Amniotic epithelial cell (primary cell): ENCODE data around the gene INVS.
"Not testable (repeated sequence)": the region's sequence is repeated elsewhere in the genome, so short reads cannot be mapped to it uniquely, and the experiment has no call there.

ENCODE experiments used
- DNase-seq: peaks from one replicate; pipeline ENCODE4 v3.0.0-alpha.2; 2010; ENCODE audit warnings: low read depth

INVS gene

GRCh38 chr9:100125236-100125635, 26.2 kb downstream of the INVS start:
- DNase-seq = no peak

GRCh38 chr9:100125910-100126309, 26.9 kb downstream of the INVS start:
- no peak for DNase-seq

GRCh38 chr9:100126423-100126822, 27.4 kb downstream of the INVS start:
- no peak for DNase-seq

GRCh38 chr9:100129772-100130171, 30.7 kb downstream of the INVS start:
- no peak for DNase-seq

- DNase-seq = no peak
These were observed 32.2 kb downstream of the INVS start for GRCh38 chr9:100131216-100131615.

GRCh38 chr9:100131875-100132430, 32.9 kb downstream of the INVS start:
- DNase-seq = no peak

GRCh38 chr9:100134731-100135130, 35.7 kb downstream of the INVS start:
- no peak for DNase-seq

- peak; percentile 17 for DNase-seq
These were observed 37.8 kb downstream of the INVS start for GRCh38 chr9:100136799-100137198.

- not testable (repeated sequence) for DNase-seq
These were observed 41.3 kb downstream of the INVS start for GRCh38 chr9:100140303-100140702.

- DNase-seq = not testable (repeated sequence)
These were observed 42.8 kb downstream of the INVS start for GRCh38 chr9:100141862-100142261.

GRCh38 chr9:100145167-100145934, 46.3 kb downstream of the INVS start:
- DNase-seq = not testable (repeated sequence)

GRCh38 chr9:100145976-100146375, 46.9 kb downstream of the INVS start:
- not testable (repeated sequence) for DNase-seq

GRCh38 chr9:100150214-100150613, 51.2 kb downstream of the INVS start:
- DNase-seq = no peak

- DNase-seq = peak; percentile 92
These were observed 61.0 kb downstream of the INVS start for GRCh38 chr9:100160021-100160420.

- peak; percentile 71 for DNase-seq
These were observed 68.1 kb downstream of the INVS start for GRCh38 chr9:100167176-100167575.

- DNase-seq = peak; percentile 44
These were observed 69.0 kb downstream of the INVS start for GRCh38 chr9:100167915-100168654.

GRCh38 chr9:100170085-100170484, 71.0 kb downstream of the INVS start:
- DNase-seq = peak; percentile 41

GRCh38 chr9:100170556-100170955, 71.5 kb downstream of the INVS start:
- DNase-seq = peak; percentile 40

GRCh38 chr9:100186356-100186755, 87.3 kb downstream of the INVS start:
- DNase-seq = no peak

GRCh38 chr9:100190339-100190738, 91.3 kb downstream of the INVS start:
- no peak for DNase-seq

GRCh38 chr9:100191264-100191663, 92.2 kb downstream of the INVS start:
- no peak for DNase-seq

GRCh38 chr9:100193078-100193477, 94.0 kb downstream of the INVS start:
- DNase-seq = no peak

GRCh38 chr9:100196215-100196614, 97.2 kb downstream of the INVS start:
- no peak for DNase-seq
